ENCODE data around the gene XRCC6.

The XRCC6 gene

GRCh38 chr22:41603873-41604332 lies 17.2 kb upstream of the XRCC6 start:
- TF ChIP-seq YY1 (IDR thresholded peaks at IDR 0.05; ENCODE audit: low read depth): no peak
- no peak for TF ChIP-seq USF1 (IDR thresholded peaks at IDR 0.05)
- TF ChIP-seq ZBTB7A (IDR thresholded peaks at IDR 0.05; ENCODE audit: low read depth): no peak
- no peak for TF ChIP-seq RAD21 (IDR thresholded peaks at IDR 0.05; ENCODE audit: low read depth)
- no peak for TF ChIP-seq MAX (IDR thresholded peaks at IDR 0.05)
- TF ChIP-seq EGR1 (IDR thresholded peaks at IDR 0.05): no peak
- no peak for TF ChIP-seq TCF12 (IDR thresholded peaks at IDR 0.05; ENCODE audit: low read depth)
- TF ChIP-seq EP300 (IDR thresholded peaks at IDR 0.05; ENCODE audit: borderline replicate concordance): no peak
- no peak for TF ChIP-seq NFIC (IDR thresholded peaks at IDR 0.05)
- no peak for TF ChIP-seq CREB1 (IDR thresholded peaks at IDR 0.05; ENCODE audit: low read depth)
- no peak for TF ChIP-seq FOXM1 (IDR thresholded peaks at IDR 0.05; ENCODE audit: borderline replicate concordance, low read depth)
- no peak for TF ChIP-seq REST (IDR thresholded peaks at IDR 0.05; ENCODE audit: low read depth)
- no peak for TF ChIP-seq TEAD4 (IDR thresholded peaks at IDR 0.05)
- TF ChIP-seq CEBPB (IDR thresholded peaks at IDR 0.05): no peak
- TF ChIP-seq TAF1 (IDR thresholded peaks at IDR 0.05; ENCODE audit: low read depth): no peak

- TF ChIP-seq USF1 (IDR thresholded peaks at IDR 0.05) (no peak), MAX (IDR thresholded peaks at IDR 0.05) (no peak), YY1 (IDR thresholded peaks at IDR 0.05; ENCODE audit: low read depth) (no peak), REST (IDR thresholded peaks at IDR 0.05; ENCODE audit: low read depth) (no peak), RAD21 (IDR thresholded peaks at IDR 0.05; ENCODE audit: low read depth) (no peak), CEBPB (IDR thresholded peaks at IDR 0.05) (no peak), TEAD4 (IDR thresholded peaks at IDR 0.05) (no peak), TCF12 (IDR thresholded peaks at IDR 0.05; ENCODE audit: low read depth) (no peak), TAF1 (IDR thresholded peaks at IDR 0.05; ENCODE audit: low read depth) (no peak), EP300 (IDR thresholded peaks at IDR 0.05; ENCODE audit: borderline replicate concordance) (no peak), CREB1 (IDR thresholded peaks at IDR 0.05; ENCODE audit: low read depth) (no peak)
Observed at GRCh38 chr22:41608386-41608785, 12.7 kb upstream of the XRCC6 start.

GRCh38 chr22:41612603-41613306 lies 8.3 kb upstream of the XRCC6 start:
- TF ChIP-seq TAF1 (IDR thresholded peaks at IDR 0.05; ENCODE audit: low read depth) (no peak), CEBPB (IDR thresholded peaks at IDR 0.05) (no peak), CREB1 (IDR thresholded peaks at IDR 0.05; ENCODE audit: low read depth) (no peak), TCF12 (IDR thresholded peaks at IDR 0.05; ENCODE audit: low read depth) (no peak), ZBTB7A (IDR thresholded peaks at IDR 0.05; ENCODE audit: low read depth) (no peak)

GRCh38 chr22:41613456-41613855 lies 7.6 kb upstream of the XRCC6 start:
- no peak for TF ChIP-seq YY1 (IDR thresholded peaks at IDR 0.05; ENCODE audit: low read depth)

GRCh38 chr22:41619979-41620588 lies 1.0 kb upstream of the XRCC6 start:
- TF ChIP-seq TEAD4 (IDR thresholded peaks at IDR 0.05) (no peak), RAD21 (IDR thresholded peaks at IDR 0.05; ENCODE audit: low read depth) (no peak), CEBPB (IDR thresholded peaks at IDR 0.05) (no peak), MAX (IDR thresholded peaks at IDR 0.05) (no peak), USF1 (IDR thresholded peaks at IDR 0.05) (no peak), NFIC (IDR thresholded peaks at IDR 0.05) (no peak), EP300 (IDR thresholded peaks at IDR 0.05; ENCODE audit: borderline replicate concordance) (no peak), FOXM1 (IDR thresholded peaks at IDR 0.05; ENCODE audit: borderline replicate concordance, low read depth) (no peak), EGR1 (IDR thresholded peaks at IDR 0.05) (no peak), TCF12 (IDR thresholded peaks at IDR 0.05; ENCODE audit: low read depth) (no peak), YY1 (IDR thresholded peaks at IDR 0.05; ENCODE audit: low read depth) (no peak), CREB1 (IDR thresholded peaks at IDR 0.05; ENCODE audit: low read depth) (no peak), TAF1 (IDR thresholded peaks at IDR 0.05; ENCODE audit: low read depth) (no peak), ZBTB7A (IDR thresholded peaks at IDR 0.05; ENCODE audit: low read depth) (no peak), REST (IDR thresholded peaks at IDR 0.05; ENCODE audit: low read depth) (no peak)
